HFF-Myc (cell line): ENCODE measurements around the gene NEURL3.
"Not testable (repeated sequence)": the region's sequence is repeated elsewhere in the genome, so short reads cannot be mapped to it uniquely, and the experiment has no call there.

Experiments
- DNase-seq: peaks from one replicate; pipeline ENCODE4 v3.0.0-alpha.2; 2011; ENCODE audit warnings: low read depth; ENCODE audit errors: extremely low read depth
- H3K4me3 ChIP-seq: replicated peaks from 2 replicates; pipeline ENCODE4 v1.5.1; 2011; ENCODE audit warnings: low read depth, mild to moderate bottlenecking, control low read depth, low read length
- TF ChIP-seq, protein P1 (sequence below): IDR thresholded peaks from 2 replicates; pipeline ENCODE4 v1.5.1; 2012; ENCODE audit warnings: mild to moderate bottlenecking, low read depth, low read length, control low read depth; ENCODE audit errors: missing control alignments

NEURL3 gene

GRCh38 chr2:96499061-96499960 lies 5.8 kb downstream of the NEURL3 start:
- no peak for DNase-seq
- no peak overlapping the region for H3K4me3 ChIP-seq
- TF ChIP-seq, protein P1, sequence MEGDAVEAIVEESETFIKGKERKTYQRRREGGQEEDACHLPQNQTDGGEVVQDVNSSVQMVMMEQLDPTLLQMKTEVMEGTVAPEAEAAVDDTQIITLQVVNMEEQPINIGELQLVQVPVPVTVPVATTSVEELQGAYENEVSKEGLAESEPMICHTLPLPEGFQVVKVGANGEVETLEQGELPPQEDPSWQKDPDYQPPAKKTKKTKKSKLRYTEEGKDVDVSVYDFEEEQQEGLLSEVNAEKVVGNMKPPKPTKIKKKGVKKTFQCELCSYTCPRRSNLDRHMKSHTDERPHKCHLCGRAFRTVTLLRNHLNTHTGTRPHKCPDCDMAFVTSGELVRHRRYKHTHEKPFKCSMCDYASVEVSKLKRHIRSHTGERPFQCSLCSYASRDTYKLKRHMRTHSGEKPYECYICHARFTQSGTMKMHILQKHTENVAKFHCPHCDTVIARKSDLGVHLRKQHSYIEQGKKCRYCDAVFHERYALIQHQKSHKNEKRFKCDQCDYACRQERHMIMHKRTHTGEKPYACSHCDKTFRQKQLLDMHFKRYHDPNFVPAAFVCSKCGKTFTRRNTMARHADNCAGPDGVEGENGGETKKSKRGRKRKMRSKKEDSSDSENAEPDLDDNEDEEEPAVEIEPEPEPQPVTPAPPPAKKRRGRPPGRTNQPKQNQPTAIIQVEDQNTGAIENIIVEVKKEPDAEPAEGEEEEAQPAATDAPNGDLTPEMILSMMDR = no peak

DNA sequence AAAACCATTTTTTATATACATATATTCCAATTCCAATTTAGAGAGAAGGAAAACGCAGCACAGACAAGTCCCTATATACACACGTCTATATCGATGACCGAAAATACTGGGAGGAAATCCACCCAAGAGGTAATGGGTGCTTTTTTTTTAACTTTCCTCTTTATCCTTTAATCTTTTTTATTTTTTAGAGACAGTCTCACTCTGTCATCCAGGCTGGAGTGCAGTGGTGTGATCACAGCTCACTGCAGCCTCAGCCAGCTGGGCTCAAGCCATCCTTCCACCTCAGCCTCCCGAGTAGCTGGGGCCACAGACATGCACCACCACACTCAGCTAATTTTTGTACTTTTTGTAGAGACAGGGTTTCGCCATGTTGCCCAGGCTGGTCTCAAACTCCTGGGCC lies 6.5 kb downstream of the NEURL3 start:
- DNase-seq, H3K4me3 ChIP-seq: not testable (repeated sequence)

- TF ChIP-seq, protein P1 = no peak
- DNase-seq = no peak
- H3K4me3 ChIP-seq = no peak overlapping the region
Measured at GRCh38 chr2:96498021-96498431, 7.1 kb downstream of the NEURL3 start.

GRCh38 chr2:96495982-96496629 lies 9.1 kb downstream of the NEURL3 start:
- no peak for DNase-seq
- no peak overlapping the region for H3K4me3 ChIP-seq
- TF ChIP-seq, protein P1 = no peak

- no peak overlapping the region for H3K4me3 ChIP-seq
- TF ChIP-seq, protein P1 = no peak
- DNase-seq = no peak
Measured at GRCh38 chr2:96494188-96494587, 11.0 kb downstream of the NEURL3 start.

- DNase-seq = no peak
- H3K4me3 ChIP-seq = no peak overlapping the region
- TF ChIP-seq, protein P1 = no peak
Measured at GRCh38 chr2:96493072-96493471, 12.1 kb downstream of the NEURL3 start.

- no peak for DNase-seq
- TF ChIP-seq, protein P1 = no peak
- H3K4me3 ChIP-seq = no peak overlapping the region
Measured at GRCh38 chr2:96491860-96492497, 13.2 kb downstream of the NEURL3 start.
